HG03064 (cell line): ENCODE data around the gene ATOSB.

Source experiments
- ATAC-seq: cut with Tn5 transposase; IDR thresholded peaks from one replicate; pipeline ENCODE4 v1.9.1; 2021; ENCODE audit warnings: low read depth; ENCODE audit not compliant: unreplicated experiment

Gene ATOSB

GRCh38 chr9:35096035-35096849 is 19.4 kb downstream of the ATOSB start, which contains the start of gene PIGO:
PIGO (minus strand) TSS chr9:35096591; CDS start chr9:35095565, 1,026 bp downstream.
- peak; percentile 85 for ATAC-seq

DNA sequence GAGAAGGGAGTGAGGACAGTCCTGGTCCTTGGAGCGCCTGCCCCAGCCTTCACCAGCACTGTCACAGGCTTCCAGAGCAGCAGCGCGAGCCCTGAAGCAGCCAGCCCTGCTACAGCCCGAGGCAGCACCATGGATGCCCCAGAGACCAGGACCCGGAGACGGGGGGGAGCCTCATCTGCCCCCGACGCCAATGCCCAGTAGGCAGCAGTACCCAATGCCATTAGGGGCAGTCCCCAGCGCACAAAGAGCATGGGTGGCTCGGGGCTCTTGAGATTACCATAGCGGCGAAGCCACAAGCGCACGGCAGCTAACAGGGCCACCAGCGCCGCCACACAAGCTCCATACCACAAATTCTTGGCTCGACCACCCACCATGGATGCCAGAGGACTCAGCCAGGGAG is 24.1 kb downstream of the ATOSB start:
- ATAC-seq = no peak

GRCh38 chr9:35089434-35089833 is 26.2 kb downstream of the ATOSB start:
- no peak for ATAC-seq

DNA sequence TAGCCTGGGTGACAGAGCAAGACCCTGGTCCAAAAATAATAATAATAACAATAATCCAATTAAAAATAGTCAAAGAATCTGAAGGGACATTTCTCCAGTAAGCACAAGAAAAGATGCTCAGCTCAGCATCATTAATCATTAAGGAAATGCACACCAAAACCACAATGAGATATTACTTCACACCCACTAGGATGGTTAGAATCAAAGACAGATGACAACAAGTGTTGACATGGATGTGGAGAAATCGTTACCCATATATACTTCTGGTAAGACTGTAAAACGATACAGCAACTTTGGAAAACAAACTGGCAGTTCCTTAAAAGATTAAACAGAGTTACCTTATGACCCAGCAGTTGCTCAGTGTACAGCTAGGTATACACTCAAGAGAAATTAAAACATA is 30.6 kb downstream of the ATOSB start:
- ATAC-seq = no peak

GRCh38 chr9:35079426-35080341 is 36.0 kb downstream of the ATOSB start, which contains the start of gene FANCG:
FANCG (minus strand) TSS chr9:35079942; CDS start chr9:35079524, 418 bp downstream.
- ATAC-seq = peak; percentile 79

DNA sequence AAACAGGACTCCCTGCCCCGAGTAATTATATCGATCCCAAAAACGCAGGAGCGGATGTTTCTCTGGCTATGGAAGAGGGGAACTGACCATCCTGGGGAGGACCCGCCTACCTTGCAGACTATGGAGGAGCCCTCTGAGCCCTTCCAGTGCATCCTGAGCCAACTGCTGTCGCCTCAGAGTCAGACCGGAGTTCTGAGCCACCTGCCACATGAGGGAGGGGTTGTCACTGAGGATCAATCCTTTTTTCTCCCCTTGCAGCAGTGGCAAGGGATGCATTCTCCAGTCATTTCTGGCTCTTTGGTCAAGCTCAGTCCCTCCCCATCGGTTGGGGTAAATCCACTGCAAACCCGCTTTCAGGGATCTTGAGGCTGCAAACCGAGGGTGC is 36.6 kb downstream of the ATOSB start:
- ATAC-seq = peak; percentile 3

GRCh38 chr9:35078066-35078465 is 37.6 kb downstream of the ATOSB start:
- no peak for ATAC-seq

- no peak for ATAC-seq
Measured at GRCh38 chr9:35076848-35077247, 38.8 kb downstream of the ATOSB start.

- ATAC-seq = no peak
Measured at GRCh38 chr9:35075358-35075757, 40.3 kb downstream of the ATOSB start.

- no peak for ATAC-seq
Measured at GRCh38 chr9:35074791-35075190, 40.9 kb downstream of the ATOSB start.

GRCh38 chr9:35074141-35074540 is 41.5 kb downstream of the ATOSB start:
- no peak for ATAC-seq

GRCh38 chr9:35073279-35073612 is 42.4 kb downstream of the ATOSB start:
- no peak for ATAC-seq

- peak; percentile 78 for ATAC-seq
Measured at GRCh38 chr9:35072461-35073278, 43.0 kb downstream of the ATOSB start, which contains the start of gene VCP. VCP (minus strand) TSS chr9:35072625; CDS start chr9:35072353, 272 bp downstream.

- peak; percentile 48 for ATAC-seq
Measured at GRCh38 chr9:35071814-35072460, 43.7 kb downstream of the ATOSB start.

DNA sequence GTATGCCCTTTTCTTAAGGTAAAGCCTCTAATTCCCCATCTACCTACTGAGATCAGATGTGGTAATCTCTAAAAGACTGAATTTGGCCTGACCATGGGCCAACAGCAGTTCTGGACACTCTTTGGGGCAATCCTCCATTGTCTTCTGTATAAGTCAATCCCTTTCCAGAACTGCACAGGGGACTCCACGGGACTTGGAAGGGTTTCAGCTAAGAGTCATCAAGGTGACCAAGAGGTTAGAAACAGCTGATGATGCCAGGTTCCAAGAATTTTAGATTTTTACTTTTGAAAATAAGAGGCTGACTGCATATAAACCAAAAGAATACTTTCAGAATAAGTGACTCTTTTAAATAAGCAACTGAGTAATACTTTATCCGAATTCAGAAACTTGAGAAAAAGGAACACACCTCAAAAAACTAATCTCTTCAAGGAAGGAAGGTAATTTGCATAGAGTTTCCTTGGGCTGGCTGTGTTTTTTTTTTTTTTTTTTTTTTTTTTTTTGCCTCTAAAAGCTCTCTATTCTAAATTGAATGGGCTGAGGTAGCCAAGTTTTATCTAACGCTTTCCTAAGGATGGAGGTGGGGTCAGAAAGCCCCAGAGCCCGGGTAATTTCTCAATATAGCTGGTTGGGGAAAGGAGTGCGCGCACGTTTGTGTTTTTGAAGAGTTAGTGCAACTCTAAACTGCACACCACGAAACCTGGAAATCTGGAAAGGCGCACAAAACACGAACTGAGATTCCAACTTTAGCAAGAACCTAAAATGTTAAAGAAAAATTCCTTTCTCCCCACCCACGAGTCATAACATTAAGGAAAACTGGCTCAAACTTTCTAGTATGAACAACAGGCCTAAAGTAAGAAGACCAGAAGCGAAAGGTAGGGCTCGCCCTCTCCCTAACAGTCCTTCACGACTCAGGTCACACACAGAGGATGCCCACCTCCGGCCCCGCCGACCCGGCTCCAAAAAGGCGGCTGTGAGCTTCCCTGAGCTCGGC is 44.5 kb downstream of the ATOSB start:
- ATAC-seq = no peak

DNA sequence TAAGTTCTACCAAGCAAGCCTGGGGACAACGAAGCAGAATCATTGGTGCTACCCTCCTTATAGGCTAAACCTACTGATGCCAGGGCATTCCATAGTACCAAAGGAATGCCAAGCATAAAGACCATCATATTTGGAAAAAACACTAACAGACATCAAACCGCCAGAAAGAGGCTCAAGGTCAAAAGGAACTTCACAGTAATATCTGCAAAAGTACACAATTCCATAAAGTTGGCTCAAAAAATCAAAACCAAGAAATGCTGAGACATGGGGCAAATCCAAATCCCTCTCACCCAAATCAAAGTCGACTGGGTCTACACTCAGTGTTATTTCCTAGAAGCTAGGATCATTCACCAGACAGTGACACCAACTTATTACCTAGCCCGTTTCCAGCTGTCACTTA is 46.6 kb downstream of the ATOSB start:
- ATAC-seq = no peak

GRCh38 chr9:35067056-35067455 is 48.6 kb downstream of the ATOSB start:
- ATAC-seq = no peak

DNA sequence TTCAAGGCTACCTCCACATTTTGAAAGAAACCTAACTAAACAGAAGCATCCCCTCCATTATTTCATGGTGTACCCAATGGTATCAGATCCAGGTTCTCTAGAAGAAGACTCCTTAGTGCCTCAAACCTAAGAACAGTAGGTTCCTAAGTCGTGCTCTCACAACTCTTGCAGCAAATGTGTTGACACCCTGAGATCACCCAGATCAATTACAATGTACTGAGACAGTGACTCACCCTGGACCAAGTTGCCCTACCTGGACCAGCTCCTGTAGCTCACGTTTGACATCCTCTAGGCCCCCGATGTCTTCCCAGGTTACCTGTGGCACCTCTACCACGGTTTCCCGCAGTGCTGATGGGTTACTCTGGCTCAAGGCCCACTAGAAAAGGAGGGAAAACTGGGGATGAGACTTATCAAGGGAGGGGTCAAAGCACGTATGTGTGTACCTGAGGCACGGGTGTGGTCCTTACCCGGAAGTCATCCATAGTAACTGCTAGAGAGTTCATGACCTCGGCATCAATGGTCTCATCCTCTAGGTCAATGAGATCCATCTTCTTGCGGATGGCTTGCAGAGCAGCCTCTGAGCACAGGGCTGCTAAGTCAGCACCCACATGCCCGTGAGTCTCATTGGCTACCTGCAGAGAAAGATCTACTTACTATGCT is 55.0 kb downstream of the ATOSB start:
- no peak for ATAC-seq
